OCI-LY3 (cell line): ENCODE data around the gene SERINC5.

Experiments
- H2AFZ ChIP-seq: fragments of 200-600, 300-600 bp; shearing (Covaris generic); 2 replicates; pipeline ENCODE4 v1.6.0; 2014; ENCODE audit warnings: antibody characterized with exemption, low read depth, low read length
- H3K27ac ChIP-seq: fragments of 200-600, 300-600 bp; sonication (generic); 2 replicates; pipeline ENCODE4 v1.5.1; 2014; ENCODE audit warnings: mild to moderate bottlenecking, low read length, moderate library complexity, mixed read lengths
- H3K27me3 ChIP-seq: fragments of 200-600, 300-600 bp; sonication (generic); 2 replicates; pipeline ENCODE4 v1.6.1; 2014; ENCODE audit warnings: low read depth, low read length, mixed read lengths
- H3K36me3 ChIP-seq: fragments of 200-600, 300-600 bp; sonication (generic); replicated peaks from 2 replicates; pipeline ENCODE3; 2014; ENCODE audit warnings: low read depth, low read length, mixed read lengths
- H3K4me1 ChIP-seq: fragments of 300-600, 200-600 bp; sonication (generic); 2 replicates; pipeline ENCODE4 v1.6.1; 2014; ENCODE audit warnings: low read length, mixed read lengths
- H3K4me2 ChIP-seq: fragments of 200-600, 300-600 bp; sonication (generic); 2 replicates; pipeline ENCODE4 v1.6.1; 2014; ENCODE audit warnings: low read length, mixed read lengths
- H3K4me3 ChIP-seq: fragments of 300-600, 200-600 bp; sonication (generic); 2 replicates; pipeline ENCODE4 v1.5.1; 2014; ENCODE audit warnings: antibody characterized with exemption, mild to moderate bottlenecking, low read length, moderate library complexity
- H3K79me2 ChIP-seq: fragments of 300-600, 200-600 bp; shearing (Covaris generic); 2 replicates; pipeline ENCODE4 v1.6.1; 2014; ENCODE audit warnings: mild to moderate bottlenecking, low read length, mixed read lengths
- H3K9ac ChIP-seq: fragments of 300-600, 200-600 bp; shearing (Covaris generic); 2 replicates; pipeline ENCODE4 v1.6.0; 2014; ENCODE audit warnings: mild to moderate bottlenecking, low read length, moderate library complexity
- H3K9me3 ChIP-seq: fragments of 200-600, 300-600 bp; shearing (Covaris generic); 2 replicates; pipeline ENCODE4 v1.6.1; 2014; ENCODE audit warnings: low read length, mixed read lengths; ENCODE audit not compliant: insufficient read depth
- H4K20me1 ChIP-seq: fragments of 200-600, 300-600 bp; sonication (generic); 2 replicates; pipeline ENCODE4 v1.6.1; 2016; ENCODE audit warnings: low read length, mixed read lengths; ENCODE audit not compliant: insufficient read depth
- EZH2phosphoT487 ChIP-seq: fragments of 200-600 bp; shearing (Covaris generic); IDR thresholded peaks from 2 replicates; pipeline ENCODE4 v1.6.1; 2018; ENCODE audit warnings: antibody characterized with exemption, mixed run types, low read depth
- TF ChIP-seq, protein P1 (sequence below): fragments of 200-600, 300-600 bp; sonication (generic); IDR thresholded peaks from 2 replicates; pipeline ENCODE4 v1.5.1; 2014; ENCODE audit warnings: antibody characterized with exemption, low read length, low read depth

The SERINC5 gene

GRCh38 chr5:80249901-80250300, 5.9 kb downstream of the SERINC5 start:
- Histone ChIP-seq H3K79me2 (no peaks in the 10 kb centered on the region), H3K4me2 (no peak overlapping the region), H3K27ac (no peak overlapping the region), H3K9me3 (no peaks in the 10 kb centered on the region), H4K20me1 (no peaks in the 10 kb centered on the region), H3K9ac (no peak overlapping the region), H3K36me3 (no peaks in the 10 kb centered on the region), H3K27me3 (no peaks in the 10 kb centered on the region), H2AFZ (no peak overlapping the region), H3K4me3 (no peak overlapping the region), H3K4me1 (peaks cover 2% of the 10 kb centered on the region; the same call in 1 of the 2 replicates)
- TF ChIP-seq, protein P1, sequence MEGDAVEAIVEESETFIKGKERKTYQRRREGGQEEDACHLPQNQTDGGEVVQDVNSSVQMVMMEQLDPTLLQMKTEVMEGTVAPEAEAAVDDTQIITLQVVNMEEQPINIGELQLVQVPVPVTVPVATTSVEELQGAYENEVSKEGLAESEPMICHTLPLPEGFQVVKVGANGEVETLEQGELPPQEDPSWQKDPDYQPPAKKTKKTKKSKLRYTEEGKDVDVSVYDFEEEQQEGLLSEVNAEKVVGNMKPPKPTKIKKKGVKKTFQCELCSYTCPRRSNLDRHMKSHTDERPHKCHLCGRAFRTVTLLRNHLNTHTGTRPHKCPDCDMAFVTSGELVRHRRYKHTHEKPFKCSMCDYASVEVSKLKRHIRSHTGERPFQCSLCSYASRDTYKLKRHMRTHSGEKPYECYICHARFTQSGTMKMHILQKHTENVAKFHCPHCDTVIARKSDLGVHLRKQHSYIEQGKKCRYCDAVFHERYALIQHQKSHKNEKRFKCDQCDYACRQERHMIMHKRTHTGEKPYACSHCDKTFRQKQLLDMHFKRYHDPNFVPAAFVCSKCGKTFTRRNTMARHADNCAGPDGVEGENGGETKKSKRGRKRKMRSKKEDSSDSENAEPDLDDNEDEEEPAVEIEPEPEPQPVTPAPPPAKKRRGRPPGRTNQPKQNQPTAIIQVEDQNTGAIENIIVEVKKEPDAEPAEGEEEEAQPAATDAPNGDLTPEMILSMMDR, result no peak
- no peak for TF ChIP-seq EZH2phosphoT487

- peaks cover under 1% of the 10 kb centered on the region; the same call in 1 of the 2 replicates for H3K9me3 ChIP-seq
- H3K79me2 ChIP-seq, result no peaks in the 10 kb centered on the region
- H3K4me1 ChIP-seq, result no peaks in the 10 kb centered on the region
- no peak overlapping the region for H3K4me3 ChIP-seq
- no peak overlapping the region for H2AFZ ChIP-seq
- TF ChIP-seq EZH2phosphoT487, result no peak
- TF ChIP-seq, protein P1, result no peak
- H3K27ac ChIP-seq, result no peak overlapping the region
- no peak overlapping the region for H3K9ac ChIP-seq
- H4K20me1 ChIP-seq, result no peaks in the 10 kb centered on the region
- no peaks in the 10 kb centered on the region for H3K27me3 ChIP-seq
- H3K36me3 ChIP-seq, result no peaks in the 10 kb centered on the region
- no peak overlapping the region for H3K4me2 ChIP-seq
Measured at GRCh38 chr5:80248378-80248777, 7.5 kb downstream of the SERINC5 start.

- Histone ChIP-seq H3K27ac (no peak overlapping the region), H2AFZ (no peak overlapping the region), H3K9ac (no peak overlapping the region), H3K36me3 (no peaks in the 10 kb centered on the region), H3K4me3 (no peak overlapping the region), H3K27me3 (no peaks in the 10 kb centered on the region), H3K4me2 (no peak overlapping the region), H3K9me3 (peaks cover 5% of the 10 kb centered on the region; the same call in 1 of the 2 replicates), H3K4me1 (no peaks in the 10 kb centered on the region), H3K79me2 (no peaks in the 10 kb centered on the region), H4K20me1 (no peaks in the 10 kb centered on the region)
- no peak for TF ChIP-seq EZH2phosphoT487
- TF ChIP-seq, protein P1, result no peak
Measured at GRCh38 chr5:80246995-80247729, 8.7 kb downstream of the SERINC5 start.

GRCh38 chr5:80246001-80246758, 9.7 kb downstream of the SERINC5 start:
- Histone ChIP-seq H4K20me1 (no peaks in the 10 kb centered on the region), H3K27ac (no peak overlapping the region), H3K9ac (no peak overlapping the region), H3K9me3 (peaks cover 5% of the 10 kb centered on the region; the same call in 1 of the 2 replicates), H3K4me2 (no peak overlapping the region), H3K36me3 (no peaks in the 10 kb centered on the region), H3K4me1 (no peaks in the 10 kb centered on the region), H3K4me3 (no peak overlapping the region), H3K27me3 (no peaks in the 10 kb centered on the region), H3K79me2 (no peaks in the 10 kb centered on the region), H2AFZ (no peak overlapping the region)
- no peak for TF ChIP-seq EZH2phosphoT487
- TF ChIP-seq, protein P1, result no peak
